EH (cell line): Measurements from ENCODE around the gene TNK1.
A peak's percentile ranks its signal among the peaks of the same experiment; 100 is the strongest.

ENCODE experiments used
- DNase-seq: peaks from one replicate; pipeline ENCODE4 v3.0.0-alpha.2; 2015; ENCODE audit warnings: low read depth

TNK1 gene

DNA sequence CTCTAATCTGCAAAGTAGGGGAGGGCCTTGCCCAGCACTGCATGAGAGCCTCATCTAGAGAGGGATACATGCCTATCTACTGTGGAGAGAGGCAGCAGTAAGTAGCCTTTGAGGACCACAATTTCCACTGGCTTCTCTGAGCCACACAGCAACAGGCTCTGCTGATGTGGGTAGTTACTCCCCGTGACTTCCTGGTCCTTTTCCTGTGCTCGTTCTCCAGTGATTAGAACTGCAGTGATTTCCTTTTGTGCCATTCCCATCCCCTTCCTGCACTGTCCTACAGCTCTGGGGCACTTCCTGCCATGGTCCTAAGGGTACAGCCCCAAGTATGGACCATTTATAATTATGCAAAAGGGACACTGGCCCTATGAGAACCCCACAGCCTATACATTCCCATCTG lies 10.4 kb downstream of the TNK1 start:
- no peak for DNase-seq

DNA sequence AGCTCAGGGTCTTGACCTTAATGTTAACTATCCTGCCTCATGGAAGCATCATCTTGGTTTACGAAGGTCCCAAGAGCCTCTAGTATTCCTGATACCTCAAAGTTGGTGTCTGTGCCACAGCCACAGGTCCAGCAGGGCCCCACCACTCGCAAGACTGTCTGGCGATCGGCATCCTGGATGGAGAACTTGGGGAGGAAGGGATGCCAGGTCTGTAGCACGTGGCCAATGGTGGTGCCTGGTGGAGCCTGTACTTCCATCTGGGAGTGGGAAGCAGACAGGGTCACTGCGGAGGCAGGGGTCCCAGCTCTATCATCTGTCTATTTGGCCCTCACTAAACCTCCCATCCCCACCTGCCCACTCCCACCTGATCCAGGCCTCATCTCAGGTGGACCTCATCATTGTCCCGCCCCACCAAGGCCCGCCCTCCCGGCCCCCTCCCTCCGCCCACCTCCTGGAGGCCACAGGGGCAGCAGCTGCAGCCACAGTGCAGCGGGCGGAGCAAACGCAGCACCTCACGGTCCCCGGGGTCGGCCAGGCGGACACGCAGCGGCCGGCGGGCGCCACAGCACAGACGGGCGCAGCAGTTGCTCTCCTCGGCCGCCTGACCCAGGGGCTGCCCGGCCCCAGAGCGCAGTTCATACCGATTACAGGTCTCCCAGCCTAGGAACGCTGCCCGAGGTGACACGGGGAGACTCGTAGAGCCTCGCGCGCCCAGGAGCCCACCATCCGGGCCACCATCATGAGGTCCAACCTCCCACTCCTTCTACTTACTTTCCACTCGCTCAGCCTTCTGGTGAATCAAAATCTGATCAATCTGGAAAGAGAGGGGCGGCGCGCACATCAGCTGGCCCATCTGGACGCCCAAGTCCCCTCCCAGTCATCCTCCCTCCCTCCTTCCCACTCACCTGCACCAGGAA lies 12.1 kb downstream of the TNK1 start:
- no peak for DNase-seq

DNA sequence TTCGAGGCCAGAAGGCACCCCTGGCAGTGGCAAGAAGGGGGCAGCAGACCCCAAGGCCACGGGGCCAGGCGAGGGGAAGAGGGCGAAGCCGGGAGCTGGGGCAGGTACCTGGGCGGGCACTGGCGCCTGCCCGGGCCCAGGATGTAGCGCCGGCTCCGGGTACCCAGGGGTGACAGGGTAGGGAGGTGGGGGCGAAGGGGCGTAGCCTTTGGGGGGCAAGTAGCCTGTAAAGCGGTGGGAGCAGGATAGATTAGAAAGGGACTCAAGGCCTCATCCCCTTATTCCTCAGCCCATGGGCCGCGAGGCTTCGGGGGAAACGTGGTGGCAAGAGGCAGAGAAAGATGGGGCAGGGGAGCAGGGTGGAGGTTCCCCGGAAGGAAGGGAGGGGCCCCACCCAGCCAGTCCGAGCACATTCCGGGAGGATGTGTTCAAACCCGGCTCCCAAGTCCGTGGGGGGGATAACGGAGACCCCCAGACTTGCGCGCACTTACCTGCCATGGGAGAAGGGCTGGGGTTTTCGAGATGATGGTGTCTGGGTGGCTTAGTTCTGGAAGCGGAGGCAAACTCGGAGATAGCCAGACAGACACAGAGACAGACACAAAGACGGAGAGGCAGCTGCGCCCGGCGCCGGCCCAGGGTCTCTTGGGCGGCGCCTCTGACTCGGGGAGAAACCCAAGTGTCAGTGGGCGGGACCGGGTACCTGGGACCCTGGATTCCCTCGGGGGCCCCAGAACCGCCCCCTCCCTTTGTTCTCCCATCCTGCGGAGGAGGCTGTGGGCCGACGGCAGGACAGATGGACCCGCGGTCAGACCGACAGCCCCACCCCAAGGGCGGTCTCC lies 12.9 kb downstream of the TNK1 start:
- peak; percentile 37 for DNase-seq

DNA sequence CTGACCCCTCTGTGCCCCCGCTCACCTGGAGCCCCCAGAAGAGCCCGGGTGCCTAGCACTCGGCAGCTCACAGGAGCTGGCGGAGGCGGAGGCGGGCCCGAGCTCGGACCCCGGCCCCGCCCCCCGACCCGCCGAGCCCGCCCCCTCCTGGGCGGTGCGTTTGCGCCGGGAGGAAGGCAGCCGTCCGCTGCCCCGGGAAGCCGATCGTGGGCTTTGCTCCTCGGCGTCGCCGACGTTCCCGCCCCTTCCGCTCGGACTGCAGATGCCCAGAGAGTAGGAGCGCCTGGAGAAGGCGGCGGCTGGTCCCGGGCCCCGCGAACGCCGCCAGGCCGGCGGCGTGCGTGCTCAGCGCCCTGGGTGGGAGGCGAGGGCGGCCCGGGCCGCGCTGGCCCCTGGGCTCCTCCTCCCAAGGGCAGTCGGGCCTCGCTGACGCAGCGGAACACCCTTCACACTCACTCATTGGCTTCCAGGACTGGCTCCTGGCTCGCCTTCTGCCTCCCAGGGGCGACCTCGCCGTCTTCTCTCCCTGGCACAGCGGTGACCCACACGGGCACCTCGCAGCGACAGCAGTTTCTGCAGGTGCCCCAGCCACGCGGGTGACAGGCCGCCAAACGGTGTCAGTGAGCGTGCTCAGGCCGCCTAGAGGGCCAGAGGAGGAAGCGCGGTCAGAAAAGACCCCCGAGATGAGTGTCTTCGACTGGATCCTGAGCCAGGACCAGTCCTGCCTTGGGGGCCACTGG lies 13.7 kb downstream of the TNK1 start, which contains the start of gene PLSCR3:
Gene PLSCR3, minus strand, starts transcription at position 74 of the 740 bp plus-strand sequence. CDS start 415 bp downstream, outside the sequence.
- DNase-seq = peak; percentile 93

DNA sequence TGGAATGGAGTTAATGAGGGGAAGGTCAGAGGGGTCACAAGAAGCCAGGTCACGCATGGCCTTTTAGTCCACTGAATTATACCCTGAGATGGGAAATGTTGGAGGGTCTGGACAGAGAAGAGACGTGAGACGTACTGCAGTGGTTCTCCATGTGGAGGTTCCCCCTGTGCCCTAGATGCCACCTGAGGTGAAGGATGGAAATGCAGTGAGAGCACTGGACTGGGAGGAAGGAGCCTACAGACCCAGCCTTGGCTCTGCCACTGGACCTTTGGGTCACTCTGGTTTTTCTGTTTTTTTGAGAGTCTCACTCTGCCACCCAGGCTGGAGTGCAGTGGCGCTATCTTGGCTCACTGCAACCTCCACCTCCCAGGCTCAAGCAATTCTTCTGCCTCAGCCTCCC lies 15.3 kb downstream of the TNK1 start:
- DNase-seq = no peak

DNA sequence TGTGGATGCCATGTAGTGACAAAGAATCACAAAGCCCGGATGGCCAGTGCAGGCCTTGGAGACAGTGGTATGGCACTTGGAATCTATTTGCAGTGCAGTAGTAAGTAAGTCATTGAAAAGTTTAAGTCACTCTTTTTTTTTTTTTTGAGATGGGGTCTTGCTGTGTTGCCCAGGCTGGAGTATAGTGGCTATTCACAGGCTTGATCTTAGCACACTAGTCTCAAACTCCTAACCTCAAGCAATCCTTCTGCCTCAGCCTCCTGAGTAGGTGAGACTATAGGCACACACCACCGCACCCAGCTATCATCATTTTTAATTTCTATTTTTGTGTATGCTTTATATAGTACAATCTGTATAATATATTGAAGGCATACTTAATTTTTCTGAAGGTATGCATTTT lies 17.7 kb downstream of the TNK1 start:
- DNase-seq = no peak

DNA sequence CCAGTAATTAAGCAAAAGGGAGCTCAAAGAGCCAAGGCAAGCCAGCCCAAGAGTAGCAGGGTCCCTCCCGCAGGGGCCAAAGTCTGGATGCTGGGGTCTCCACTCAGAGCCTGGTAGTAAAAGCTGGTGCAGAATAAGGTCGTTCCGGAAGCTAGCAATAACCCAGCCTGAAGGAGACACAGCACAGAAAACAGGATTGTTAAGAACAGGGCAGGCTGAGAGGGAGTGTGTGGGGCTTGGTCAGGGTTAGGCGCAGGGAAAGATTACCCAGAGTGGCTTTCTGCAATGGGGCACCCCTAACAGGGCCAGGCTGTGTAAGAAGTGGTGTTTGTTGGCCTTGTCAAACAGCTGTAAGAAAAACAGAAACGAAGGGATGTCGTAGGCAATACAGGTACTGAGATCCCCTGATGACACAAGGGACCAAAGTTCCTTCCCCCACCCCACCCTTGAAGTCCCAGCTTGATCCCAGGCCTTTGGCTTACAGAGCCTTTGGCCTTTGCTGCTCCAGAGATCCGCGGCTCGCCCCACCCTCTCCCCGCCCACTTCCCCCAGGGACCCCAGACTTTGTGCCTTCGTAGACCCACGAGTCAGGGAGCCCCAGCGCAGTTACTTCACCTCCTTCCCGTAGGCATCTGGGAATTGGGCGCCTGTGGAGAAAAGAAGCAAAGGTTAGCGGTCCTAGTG lies 22.3 kb downstream of the TNK1 start:
- no peak for DNase-seq

DNA sequence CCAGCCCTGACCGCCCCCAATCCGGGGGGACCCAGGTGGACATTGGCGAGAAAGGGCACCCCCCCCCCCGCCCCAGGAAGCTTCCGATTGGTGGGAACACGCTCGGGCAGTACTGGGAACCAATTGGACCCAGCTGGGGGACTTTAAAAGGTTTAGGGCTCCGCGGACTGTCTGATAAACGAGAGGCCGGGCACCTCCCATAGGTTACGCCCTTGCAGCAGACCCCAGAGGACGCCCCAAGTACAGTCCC lies 22.8 kb downstream of the TNK1 start:
- DNase-seq = no peak

DNA sequence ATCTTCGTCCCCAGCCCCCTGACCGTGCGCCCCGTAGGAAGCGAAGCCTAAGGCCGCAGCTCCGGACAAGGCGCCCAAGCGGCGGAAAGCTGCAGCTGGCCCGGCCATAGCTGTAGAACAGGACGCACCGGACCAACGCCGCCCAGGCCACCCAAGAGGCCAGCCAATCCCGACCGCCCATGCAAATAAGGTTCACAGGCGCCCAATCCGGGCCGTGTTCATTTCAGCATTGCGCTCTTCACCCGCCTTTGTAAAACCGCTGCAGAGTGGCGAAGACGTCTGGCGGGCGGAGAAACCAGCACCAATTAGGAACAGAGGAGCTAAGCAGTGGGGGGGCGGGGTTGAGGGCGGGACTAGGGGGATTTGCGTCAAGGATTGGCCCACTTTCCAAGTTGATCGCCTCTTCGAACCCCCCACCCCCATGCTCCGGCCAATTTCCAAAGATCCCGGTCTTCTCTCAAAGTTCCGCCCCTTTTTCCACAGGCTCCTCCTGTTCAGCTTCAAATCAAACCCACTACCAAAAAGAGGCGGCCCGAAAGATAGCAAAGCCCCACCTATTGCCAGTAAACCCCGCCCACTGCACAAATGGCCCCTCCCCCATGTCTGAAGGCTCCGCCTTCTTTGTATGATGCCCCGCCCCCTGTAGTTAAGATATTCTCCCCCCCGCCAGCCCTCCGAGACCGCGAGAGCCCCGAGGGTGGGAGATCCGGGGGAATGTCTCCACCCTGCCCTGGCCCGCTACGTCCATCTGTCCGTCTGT lies 23.3 kb downstream of the TNK1 start, which contains the start of gene TMEM256:
Gene TMEM256, minus strand, starts transcription at position 121 of the 760 bp plus-strand sequence. Its CDS starts 13 bp downstream, at position 108.
- peak; percentile 100 for DNase-seq

DNA sequence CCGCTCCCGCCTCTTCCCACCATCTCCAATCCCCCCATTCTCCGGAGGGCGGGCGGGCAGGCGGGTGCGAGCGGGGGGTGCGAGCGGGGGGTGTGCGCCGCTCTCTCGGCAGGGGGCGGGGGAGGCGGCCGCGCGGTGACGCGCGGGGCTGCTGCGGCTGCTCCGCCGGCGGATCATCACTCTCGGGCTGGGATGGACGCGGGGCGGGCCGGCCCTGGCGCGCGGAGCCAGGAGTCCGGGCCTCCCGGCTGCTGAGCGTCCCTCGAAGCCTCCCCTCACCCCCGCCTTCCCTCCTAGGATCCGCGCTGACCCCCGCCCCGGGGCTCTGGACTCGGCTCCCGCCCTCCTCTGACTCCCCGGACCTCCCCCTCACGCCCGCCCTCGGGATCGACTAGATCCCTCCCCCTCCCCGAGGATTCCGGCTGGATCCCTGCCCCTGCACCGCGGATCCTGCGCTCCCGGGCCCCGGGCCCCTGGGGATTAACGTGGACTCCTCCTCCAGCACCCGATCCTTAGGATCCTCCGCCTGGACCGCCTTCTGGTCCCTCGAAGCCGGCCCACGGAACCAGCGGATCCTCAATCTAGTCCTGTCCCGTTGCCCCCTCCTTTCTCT lies 24.0 kb downstream of the TNK1 start:
- no peak for DNase-seq

DNA sequence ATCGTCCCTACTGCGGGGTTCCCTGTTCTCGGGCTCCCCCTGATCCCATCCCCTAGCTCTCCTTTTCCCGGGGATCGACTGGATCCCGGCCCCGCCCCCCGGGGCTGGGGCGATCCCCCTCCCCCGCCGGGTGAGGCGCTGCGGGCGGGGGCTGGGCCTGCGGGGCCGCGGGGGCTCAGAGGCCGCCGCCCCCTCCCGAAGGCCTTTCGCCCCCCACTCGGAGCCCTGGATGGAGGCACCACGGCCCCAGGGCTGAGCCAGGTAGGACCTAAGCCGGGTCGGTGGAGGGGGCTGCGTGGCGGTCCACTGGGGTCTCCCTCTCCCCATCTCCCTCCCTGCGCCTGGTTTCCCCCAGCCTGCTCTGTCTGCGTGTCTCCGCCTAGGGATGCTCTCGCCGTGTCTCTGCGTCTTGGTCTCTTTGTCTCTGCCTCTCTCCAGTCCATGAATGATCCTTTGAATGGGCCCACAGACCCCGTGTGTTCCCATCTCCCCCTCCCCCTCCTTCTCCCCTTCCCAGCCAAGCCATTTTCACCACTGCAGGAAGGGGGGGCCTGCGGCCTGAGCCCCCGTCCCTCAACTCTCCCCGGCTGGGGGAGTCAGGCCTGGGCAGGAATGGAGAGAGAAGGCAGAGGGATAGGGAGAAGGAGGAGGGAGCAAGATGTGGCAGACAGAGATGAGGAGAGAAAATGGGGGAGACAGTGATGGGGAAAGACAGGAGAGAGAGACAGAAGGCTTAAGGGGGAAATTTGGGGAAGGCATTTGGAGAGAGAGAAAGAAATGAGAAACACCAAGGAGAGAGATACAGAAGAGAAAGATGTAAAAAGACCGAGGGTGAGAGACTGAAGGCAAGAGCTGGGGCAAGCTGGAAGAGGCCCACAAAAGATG lies 24.7 kb downstream of the TNK1 start:
- DNase-seq = no peak

DNA sequence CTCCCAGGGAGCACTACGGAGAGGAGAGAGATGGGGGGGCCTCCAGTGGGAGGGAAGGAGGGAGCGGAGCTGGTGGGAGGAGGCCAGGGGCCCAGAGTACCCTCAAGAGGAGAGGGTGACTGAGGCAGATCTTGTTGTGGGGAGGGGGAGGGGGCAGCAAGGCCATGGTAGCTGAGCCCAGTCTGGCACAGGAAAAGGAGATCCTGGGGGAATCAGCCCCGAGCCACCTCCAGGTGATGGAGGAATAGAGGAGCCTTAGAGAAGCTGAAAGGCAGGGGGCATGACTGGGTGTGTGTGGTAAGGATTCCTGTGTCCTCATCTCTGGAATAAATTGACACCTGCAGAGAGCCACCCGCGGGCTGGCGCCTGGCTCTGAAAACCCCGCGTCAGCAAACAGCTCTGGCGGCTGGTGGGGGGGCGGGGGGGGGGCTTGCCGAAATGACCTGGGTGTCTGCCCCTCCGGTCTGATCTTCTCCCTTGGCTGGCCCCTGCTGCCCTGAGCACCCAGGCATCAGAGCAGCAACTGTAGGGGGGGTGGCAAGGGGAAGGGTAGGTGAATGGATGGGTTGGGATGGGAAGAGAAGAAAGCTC lies 25.4 kb downstream of the TNK1 start:
- no peak for DNase-seq

DNA sequence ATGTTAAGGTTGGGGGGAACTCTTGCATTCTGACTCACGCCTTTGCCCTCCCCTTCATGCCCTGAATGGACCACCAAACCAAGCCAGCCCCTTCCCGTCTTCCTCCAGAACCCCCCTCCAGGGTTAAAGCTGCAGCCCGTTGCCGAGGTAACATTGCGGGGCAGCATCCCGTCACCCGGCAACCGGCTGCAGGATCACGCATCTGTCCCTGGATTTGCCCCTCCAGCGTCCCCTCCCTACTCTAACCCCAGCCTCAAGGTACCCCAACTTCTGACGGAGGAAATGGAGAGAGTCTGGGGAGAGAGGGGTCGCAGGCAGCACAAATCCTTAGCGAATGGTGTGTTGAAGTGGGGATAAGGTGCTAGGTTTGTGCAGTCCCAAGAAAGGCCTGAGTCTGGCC lies 26.2 kb downstream of the TNK1 start:
- no peak for DNase-seq

DNA sequence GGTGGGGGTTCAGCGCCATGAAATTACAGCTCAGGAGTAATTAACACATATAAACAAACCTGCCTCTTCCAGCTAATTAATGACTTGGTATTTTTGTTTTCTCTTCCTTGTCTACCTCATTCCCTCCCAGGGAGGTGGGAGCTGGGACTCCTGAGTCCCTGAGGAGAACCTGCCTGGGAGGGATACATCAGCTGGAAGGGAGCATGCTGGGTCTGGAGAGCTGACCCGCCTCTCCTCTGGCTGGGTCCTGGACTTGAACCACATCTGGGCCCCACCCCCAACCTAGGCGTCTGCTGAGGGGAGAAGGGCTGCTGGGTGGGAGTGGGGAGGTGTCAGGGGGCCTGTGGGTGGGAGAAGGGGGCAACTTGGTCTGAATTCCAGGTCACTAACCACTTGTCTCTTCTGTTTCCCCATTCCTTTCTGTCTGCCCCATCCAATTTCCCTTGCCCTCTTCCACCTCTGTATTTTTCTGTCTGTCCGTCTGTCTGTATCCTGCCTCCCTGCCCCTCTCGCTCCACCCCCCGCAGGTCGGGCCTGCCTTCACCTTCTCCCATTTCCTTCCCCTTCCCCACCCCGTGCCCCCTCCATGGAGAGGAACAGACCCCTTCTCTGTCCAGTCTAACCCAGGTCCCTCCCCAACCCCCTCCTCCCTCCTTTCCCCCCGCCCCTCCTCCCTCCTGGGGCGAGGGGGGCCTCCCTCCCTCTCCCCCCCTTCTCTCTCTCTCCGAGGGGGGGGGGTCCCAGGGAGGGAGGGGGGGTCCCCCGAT lies 26.8 kb downstream of the TNK1 start, which contains the start of gene NLGN2:
Gene NLGN2, plus strand, starts transcription at position 361 of the 767 bp plus-strand sequence. CDS start 411 bp downstream, outside the sequence.
- DNase-seq = no peak

DNA sequence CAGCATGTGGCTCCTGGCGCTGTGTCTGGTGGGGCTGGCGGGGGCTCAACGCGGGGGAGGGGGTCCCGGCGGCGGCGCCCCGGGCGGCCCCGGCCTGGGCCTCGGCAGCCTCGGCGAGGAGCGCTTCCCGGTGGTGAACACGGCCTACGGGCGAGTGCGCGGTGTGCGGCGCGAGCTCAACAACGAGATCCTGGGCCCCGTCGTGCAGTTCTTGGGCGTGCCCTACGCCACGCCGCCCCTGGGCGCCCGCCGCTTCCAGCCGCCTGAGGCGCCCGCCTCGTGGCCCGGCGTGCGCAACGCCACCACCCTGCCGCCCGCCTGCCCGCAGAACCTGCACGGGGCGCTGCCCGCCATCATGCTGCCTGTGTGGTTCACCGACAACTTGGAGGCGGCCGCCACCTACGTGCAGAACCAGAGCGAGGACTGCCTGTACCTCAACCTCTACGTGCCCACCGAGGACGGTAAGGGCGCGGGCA lies 27.4 kb downstream of the TNK1 start:
- DNase-seq = no peak

DNA sequence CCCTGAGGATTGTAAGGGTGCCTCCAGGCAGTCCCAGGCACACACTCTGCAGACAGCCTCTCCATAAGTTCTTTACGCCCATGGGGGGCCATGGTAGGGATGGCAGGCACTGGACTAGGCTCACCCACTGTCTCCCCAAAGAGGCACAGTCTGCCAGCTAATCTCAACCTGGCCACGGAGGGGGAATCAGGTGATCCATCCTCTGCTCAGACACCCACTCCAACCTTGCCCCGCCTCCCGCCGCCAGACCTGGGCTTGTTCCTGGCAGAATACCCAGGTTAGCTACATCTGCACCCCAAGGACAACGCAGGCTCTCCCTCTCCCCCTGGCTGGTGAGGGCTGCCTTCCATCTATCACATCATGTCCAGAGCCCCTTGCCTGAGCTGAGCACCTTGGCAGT lies 28.0 kb downstream of the TNK1 start:
- no peak for DNase-seq

DNA sequence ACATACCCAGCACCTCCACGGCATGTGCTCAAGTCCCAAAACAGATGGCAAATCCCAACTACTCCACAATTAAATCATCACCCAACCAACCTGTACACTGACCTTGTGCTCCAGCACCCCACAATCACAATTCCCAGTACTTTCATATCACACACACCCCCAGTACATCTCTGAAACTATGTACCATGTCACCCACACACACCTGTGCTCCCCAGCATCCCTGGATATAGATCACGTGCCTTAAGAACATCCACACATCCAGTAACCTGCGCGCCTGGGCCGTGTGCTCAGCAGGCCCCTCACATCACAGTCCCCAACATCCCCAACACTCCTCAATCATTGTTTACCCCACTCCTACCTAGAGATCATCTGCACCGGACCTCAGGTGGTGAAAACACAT lies 28.8 kb downstream of the TNK1 start:
- DNase-seq = no peak
